CD14-positive monocyte (primary cell): ENCODE data around the gene VAT1L. TPM values are rescaled to one million over a fixed set of nuclear protein-coding genes. Genes with fewer than 3 reads are reported as not detected.

Source experiments
- DNase-seq, 3 donors: peaks; one replicate each; pipeline ENCODE4 v3.0.0-alpha.2; 2011 to 2022
- H2AFZ ChIP-seq: 2 replicates; pipeline ENCODE4 v1.6.0; 2012; ENCODE audit warnings: mild to moderate bottlenecking, low read depth, low read length, inconsistent platforms; ENCODE audit not compliant: insufficient read depth, poor library complexity, severe bottlenecking
- H3K27ac ChIP-seq, 2 donors: 1 replicate in 1 of 2; 2 replicates in 1 of 2; pipeline ENCODE4 v1.5.1; 2012 to 2013; ENCODE audit warnings: low read length in 2 of 2, control low read depth in 1 of 2, inconsistent platforms in 1 of 2, low read depth in 1 of 2, mild to moderate bottlenecking in 1 of 2
- H3K27me3 ChIP-seq, 2 donors: one replicate each; pipeline versions ENCODE4 v1.6.0 to v1.6.1; 2011 to 2013; ENCODE audit warnings: low read length in 2 of 2; ENCODE audit not compliant: control insufficient read depth in 2 of 2, insufficient read depth in 2 of 2
- H3K36me3 ChIP-seq, 2 donors: replicated peaks in 1 of 2; 1 replicate in 1 of 2; 2 replicates in 1 of 2; pipeline versions ENCODE4 v1.5.1 to v1.6.1; 2012 to 2013; ENCODE audit warnings: low read length in 2 of 2, control low read depth in 1 of 2, inconsistent platforms in 1 of 2, mild to moderate bottlenecking in 1 of 2; ENCODE audit not compliant: insufficient read depth in 2 of 2, control insufficient read depth in 1 of 2
- H3K4me1 ChIP-seq, 2 donors: 1 replicate in 1 of 2; 2 replicates in 1 of 2; pipeline versions ENCODE4 v1.5.1 to v1.6.1; 2012 to 2013; ENCODE audit warnings: low read length in 2 of 2, control low read depth in 1 of 2, inconsistent platforms in 1 of 2, mild to moderate bottlenecking in 1 of 2, moderate library complexity in 1 of 2; ENCODE audit not compliant: insufficient read depth in 2 of 2, control insufficient read depth in 1 of 2
- H3K4me2 ChIP-seq: replicated peaks from 2 replicates; pipeline ENCODE3; 2012; ENCODE audit warnings: low read length, moderate library complexity, mild to moderate bottlenecking; ENCODE audit not compliant: poor library complexity, severe bottlenecking; ENCODE audit errors: extremely low read depth
- H3K4me3 ChIP-seq, 3 experiments: fragments of 200-600 bp in 1 of 3; sonication (generic) in 1 of 3; replicated peaks in 1 of 3; 1 replicate in 2 of 3; 2 replicates in 1 of 3; pipeline ENCODE4 v1.5.1; 2011 to 2013; ENCODE audit warnings: low read length in 3 of 3, mild to moderate bottlenecking in 3 of 3, control low read depth in 2 of 3, low read depth in 2 of 3, inconsistent platforms in 1 of 3, moderate library complexity in 1 of 3
- H3K79me2 ChIP-seq: 2 replicates; pipeline ENCODE4 v1.6.0; 2012; ENCODE audit warnings: mild to moderate bottlenecking, control low read depth, inconsistent platforms, low read length, moderate library complexity; ENCODE audit not compliant: insufficient read depth
- H3K9ac ChIP-seq: 2 replicates; pipeline ENCODE4 v1.6.0; 2017; ENCODE audit warnings: low read length, mild to moderate bottlenecking; ENCODE audit not compliant: insufficient read depth, poor library complexity, severe bottlenecking
- H3K9me3 ChIP-seq, 2 donors: replicated peaks in 1 of 2; 1 replicate in 1 of 2; 2 replicates in 1 of 2; pipeline versions ENCODE4 v1.5.1 to v1.6.1; 2012 to 2013; ENCODE audit warnings: low read length in 2 of 2, control low read depth in 1 of 2; ENCODE audit not compliant: control insufficient read depth in 1 of 2, insufficient read depth in 1 of 2
- H4K20me1 ChIP-seq: 2 replicates; pipeline ENCODE4 v1.6.0; 2012; ENCODE audit warnings: mild to moderate bottlenecking, low read length, control low read depth, moderate library complexity; ENCODE audit not compliant: insufficient read depth
- H3K27ac Mint-ChIP-seq, 7 donors: one replicate each; pipeline ENCODE4 v1.8.0; 2020; ENCODE audit warnings: mild to moderate bottlenecking in 7 of 7, mixed read lengths in 7 of 7, moderate library complexity in 6 of 7, inconsistent platforms in 2 of 7
- H3K27me3 Mint-ChIP-seq, 3 donors: one replicate each; pipeline ENCODE4 v1.8.0; 2021 to 2022; ENCODE audit warnings: low read depth in 3 of 3, mild to moderate bottlenecking in 3 of 3, mixed read lengths in 3 of 3, moderate library complexity in 3 of 3, inconsistent platforms in 1 of 3
- H3K36me3 Mint-ChIP-seq, 2 donors: one replicate each; pipeline ENCODE4 v1.8.0; 2020; ENCODE audit warnings: mixed read lengths in 2 of 2, inconsistent platforms in 1 of 2, mild to moderate bottlenecking in 1 of 2
- H3K4me1 Mint-ChIP-seq: one replicate; pipeline ENCODE4 v1.8.0; 2020; ENCODE audit warnings: mild to moderate bottlenecking, mixed read lengths
- H3K4me3 Mint-ChIP-seq, 2 donors: one replicate each; pipeline ENCODE4 v1.8.0; 2020; ENCODE audit warnings: mild to moderate bottlenecking in 2 of 2, mixed read lengths in 2 of 2, moderate library complexity in 1 of 2
- H3K9me3 Mint-ChIP-seq, 7 donors: one replicate each; pipeline ENCODE4 v1.8.0; 2020 to 2022; ENCODE audit warnings: mixed read lengths in 7 of 7, mild to moderate bottlenecking in 6 of 7, moderate library complexity in 6 of 7, inconsistent platforms in 2 of 7
- CTCF ChIP-seq: fragments of 200-600 bp; IDR thresholded peaks from one replicate; pipeline ENCODE4 v1.8.0; 2022; ENCODE audit warnings: antibody characterized with exemption, mild to moderate bottlenecking
- WGBS: methylation state at CpG from one replicate; pipeline ENCODE4 v1.1.5; 2013; ENCODE audit warnings: missing lambda C conversion rate; ENCODE audit not compliant: insufficient coverage; 5-methylcytosine and 5-hydroxymethylcytosine counted together
- intact Hi-C, 2 donors: fragments of 100-400 bp; cut with micrococcal nuclease; formaldehyde crosslinking; loops; one replicate each; pipeline versions ENCODE4 v1.15.0 to v1.15.1; 2023
- polyA plus RNA-seq, 3 donors: library from polyadenylated mRNA; depleted of rRNA in 1 of 3; unstranded in 2 of 3; stranded (reverse) in 1 of 3; fragments of 300-500 nt in 2 of 3; fragments of >200 nt in 1 of 3; fragmentation: Illumina TruSeq in 2 of 3; gene quantifications; 1 replicate in 2 of 3; 2 replicates in 1 of 3; pipeline ENCODE4 v1.2.3, GENCODE V29; 2012 to 2021

Gene VAT1L
- polyA plus RNA-seq, 3 donors = not detected

GRCh38 chr16:77894162-77894561, 105.8 kb downstream of the VAT1L start:
- no peak overlapping the region for H3K4me2 ChIP-seq
- WGBS = 60% methylated on average over 4 of the region's 6 CpGs
- Mint-ChIP-seq H3K4me1 (peaks cover 2% of the 10 kb centered on the region), H3K9me3 (peaks cover 0 to 2% (median 0%) of the 10 kb centered on the region in 7 donors), H3K4me3 (no peak overlapping the region), H3K27me3 (peaks cover 0 to 3% (median 2%) of the 10 kb centered on the region in 3 donors), H3K36me3 (no peaks in the 10 kb centered on the region), H3K27ac (no peak overlapping the region)
- no peak overlapping the region for H3K4me3 ChIP-seq
- no peak overlapping the region for H3K27ac ChIP-seq
- no peaks in the 10 kb centered on the region for H3K36me3 ChIP-seq
- no peak for TF ChIP-seq CTCF
- no peak overlapping the region for H3K9ac ChIP-seq
- intact Hi-C loops = no loop called here
- H3K4me1 ChIP-seq = no peaks in the 10 kb centered on the region
- no peak for DNase-seq
- H3K27me3 ChIP-seq = no peaks in the 10 kb centered on the region
- no peaks in the 10 kb centered on the region for H3K9me3 ChIP-seq
- no peaks in the 10 kb centered on the region for H4K20me1 ChIP-seq
- no peak overlapping the region for H2AFZ ChIP-seq
- no peaks in the 10 kb centered on the region for H3K79me2 ChIP-seq

GRCh38 chr16:77895962-77896361, 107.6 kb downstream of the VAT1L start:
- no peak overlapping the region for H3K9ac ChIP-seq
- H3K27me3 ChIP-seq = no peaks in the 10 kb centered on the region
- no peak overlapping the region for H3K27ac Mint-ChIP-seq
- no peak overlapping the region for H2AFZ ChIP-seq
- H4K20me1 ChIP-seq = no peaks in the 10 kb centered on the region
- no peak for DNase-seq
- no peaks in the 10 kb centered on the region for H3K79me2 ChIP-seq
- no peak overlapping the region for H3K4me3 Mint-ChIP-seq
- peaks cover 0 to 2% (median 0%) of the 10 kb centered on the region in 7 donors for H3K9me3 Mint-ChIP-seq
- intact Hi-C loops = no loop called here
- no peak for TF ChIP-seq CTCF
- no peaks in the 10 kb centered on the region for H3K9me3 ChIP-seq
- H3K36me3 ChIP-seq = no peaks in the 10 kb centered on the region
- H3K27ac ChIP-seq = no peak overlapping the region
- no peak overlapping the region for H3K4me2 ChIP-seq
- H3K4me1 ChIP-seq = no peaks in the 10 kb centered on the region
- no peaks in the 10 kb centered on the region for H3K4me1 Mint-ChIP-seq
- peaks cover 0 to 3% (median 2%) of the 10 kb centered on the region in 3 donors for H3K27me3 Mint-ChIP-seq
- no peak overlapping the region for H3K4me3 ChIP-seq
- H3K36me3 Mint-ChIP-seq = no peaks in the 10 kb centered on the region
- no CpG with 5 or more reads among the region's 7 CpGs for WGBS
